Mucosa of descending colon (tissue), 3 donors: ENCODE measurements around the gene IMMP2L. TPM values are rescaled to one million over a fixed set of nuclear protein-coding genes. Genes with fewer than 3 reads are reported as not detected.

ENCODE experiments used
- ATAC-seq: fragments of 200-7000 bp; cut with Tn5 transposase; one replicate; pipeline ENCODE4 v1.9.1; 2020; ENCODE audit warnings: mild to moderate bottlenecking, moderate library complexity
- DNase-seq, 3 donors: peaks; one replicate each; pipeline ENCODE4 v3.0.0-alpha.2; 2020
- H3K36me3 ChIP-seq: fragments of 200-600 bp; one replicate; pipeline ENCODE4 v1.8.0; 2021; ENCODE audit warnings: low read depth, mild to moderate bottlenecking
- H3K4me1 ChIP-seq: fragments of 200-600 bp; one replicate; pipeline ENCODE4 v1.8.0; 2021; ENCODE audit warnings: low read depth, mild to moderate bottlenecking
- H3K4me3 ChIP-seq: fragments of 200-600 bp; one replicate; pipeline ENCODE4 v1.8.0; 2021; ENCODE audit warnings: mild to moderate bottlenecking
- H3K9me3 ChIP-seq: fragments of 200-600 bp; one replicate; pipeline ENCODE4 v1.8.0; 2021; ENCODE audit warnings: mild to moderate bottlenecking
- intact Hi-C, 2 donors: fragments of 100-400 bp; cut with DNase I in 1 of 2; cut with micrococcal nuclease in 1 of 2; formaldehyde crosslinking; loops; one replicate each; pipeline versions ENCODE4 v1.11.0 to v1.11.1; 2022; cut with DNase I, micrococcal nuclease
- total RNA-seq, 3 donors: library from RNA; stranded (reverse); fragmentation: NEBNext Ultra II Directional in 2 of 3; extraction: Animal tissue kit (Norgen Biotek cat#: 25700) in 2 of 3; gene quantifications; one replicate each; pipeline versions ENCODE4 v1.2.1 to v1.2.4, GENCODE V29; 2021 to 2023
- TF ChIP-seq, protein P1 (sequence below): fragments of 200-600 bp; IDR thresholded peaks from one replicate; pipeline ENCODE4 v1.8.0; 2022; ENCODE audit warnings: antibody characterized with exemption, mild to moderate bottlenecking
- donor health status: DM: no; HTN: no; CAD: no; lungs with moderate emphysema.
- donor health status: DM: no; HTN: no; CAD: no.
- donor health status: DM: no; HTN: yes; CAD: no.

The IMMP2L gene
- total RNA-seq, 3 donors from 2014 or later, result 12.1 to 20.7 (median 17.7) TPM

DNA sequence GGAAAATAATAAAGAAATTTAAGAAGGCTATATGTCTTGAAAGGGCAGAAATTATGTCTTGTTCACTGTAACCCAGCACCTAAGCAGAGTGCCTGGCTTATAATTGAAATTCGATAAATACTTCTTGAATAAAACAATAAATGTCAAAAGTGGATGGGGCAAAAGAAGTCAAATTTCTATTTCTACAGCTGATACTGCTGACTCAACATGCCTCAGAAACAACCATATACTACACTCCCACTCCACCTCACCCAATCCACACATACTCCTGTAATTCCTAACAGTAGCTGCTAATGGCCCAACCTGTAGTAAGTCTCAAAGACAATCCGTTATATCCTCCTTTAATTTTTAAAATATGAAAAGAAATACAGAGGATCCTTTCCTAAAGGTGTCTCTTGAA lies 519.5 kb downstream of the IMMP2L start:
- H3K4me1 ChIP-seq, result no peaks in the 10 kb centered on the region

DNA sequence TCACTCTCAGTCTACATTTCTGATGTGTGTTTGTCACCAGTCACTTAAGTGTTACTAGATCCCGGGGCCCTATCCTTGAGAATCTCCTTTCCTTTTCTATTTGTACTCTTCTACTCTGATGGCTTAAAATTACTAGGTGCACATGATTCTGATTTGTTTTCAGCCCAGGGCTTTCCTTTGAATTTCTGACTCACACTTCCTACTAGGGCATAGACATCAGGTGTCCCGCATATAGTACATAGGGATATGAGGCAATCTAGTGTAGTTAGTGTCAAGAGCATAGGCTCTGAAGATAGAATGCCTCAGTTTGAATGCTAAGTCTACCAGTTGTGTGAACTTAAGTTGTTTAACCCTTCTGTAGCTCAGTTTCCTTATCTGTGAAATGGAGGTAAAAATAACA lies 520.7 kb downstream of the IMMP2L start:
- intact Hi-C loops, result no loop called here
- Histone ChIP-seq H3K36me3 (no peaks in the 10 kb centered on the region), H3K9me3 (no peaks in the 10 kb centered on the region), H3K4me3 (no peak overlapping the region), H3K4me1 (no peaks in the 10 kb centered on the region)
- ATAC-seq (no peak), DNase-seq (no peak)
- TF ChIP-seq, protein P1, sequence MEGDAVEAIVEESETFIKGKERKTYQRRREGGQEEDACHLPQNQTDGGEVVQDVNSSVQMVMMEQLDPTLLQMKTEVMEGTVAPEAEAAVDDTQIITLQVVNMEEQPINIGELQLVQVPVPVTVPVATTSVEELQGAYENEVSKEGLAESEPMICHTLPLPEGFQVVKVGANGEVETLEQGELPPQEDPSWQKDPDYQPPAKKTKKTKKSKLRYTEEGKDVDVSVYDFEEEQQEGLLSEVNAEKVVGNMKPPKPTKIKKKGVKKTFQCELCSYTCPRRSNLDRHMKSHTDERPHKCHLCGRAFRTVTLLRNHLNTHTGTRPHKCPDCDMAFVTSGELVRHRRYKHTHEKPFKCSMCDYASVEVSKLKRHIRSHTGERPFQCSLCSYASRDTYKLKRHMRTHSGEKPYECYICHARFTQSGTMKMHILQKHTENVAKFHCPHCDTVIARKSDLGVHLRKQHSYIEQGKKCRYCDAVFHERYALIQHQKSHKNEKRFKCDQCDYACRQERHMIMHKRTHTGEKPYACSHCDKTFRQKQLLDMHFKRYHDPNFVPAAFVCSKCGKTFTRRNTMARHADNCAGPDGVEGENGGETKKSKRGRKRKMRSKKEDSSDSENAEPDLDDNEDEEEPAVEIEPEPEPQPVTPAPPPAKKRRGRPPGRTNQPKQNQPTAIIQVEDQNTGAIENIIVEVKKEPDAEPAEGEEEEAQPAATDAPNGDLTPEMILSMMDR, result no peak

More for the DNA sequence above, 519.5 kb downstream of the IMMP2L start:
- no peak for ATAC-seq
- TF ChIP-seq, protein P1, result no peak
- intact Hi-C loops, result no loop called here
- H3K9me3 ChIP-seq, result no peaks in the 10 kb centered on the region
- H3K36me3 ChIP-seq, result no peaks in the 10 kb centered on the region
- DNase-seq, result no peak
- no peak overlapping the region for H3K4me3 ChIP-seq

DNA sequence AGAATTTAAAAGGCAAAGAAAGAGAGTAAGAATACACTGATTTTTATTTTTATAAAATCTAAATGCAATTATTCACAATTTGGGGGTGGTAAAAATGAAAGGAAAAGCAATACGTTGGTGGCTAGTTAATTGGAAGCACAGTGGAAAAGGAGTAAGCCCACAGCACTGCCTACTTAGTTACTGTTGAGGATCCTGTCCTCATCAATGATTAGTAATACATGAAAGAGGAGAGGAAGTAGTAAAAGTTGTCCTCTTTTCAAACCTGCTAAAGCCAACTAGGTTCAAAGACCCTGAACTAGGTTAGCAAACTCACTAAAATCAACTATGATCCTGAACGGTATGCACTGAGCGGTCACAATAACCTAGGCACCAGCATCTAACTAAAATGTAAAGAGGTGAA lies 524.1 kb downstream of the IMMP2L start:
- no peak for DNase-seq
- no peak for ATAC-seq
- no peaks in the 10 kb centered on the region for H3K9me3 ChIP-seq
- no peaks in the 10 kb centered on the region for H3K36me3 ChIP-seq
- H3K4me1 ChIP-seq, result no peaks in the 10 kb centered on the region
- no peak overlapping the region for H3K4me3 ChIP-seq
- TF ChIP-seq, protein P1, result no peak
- intact Hi-C loops, result no loop called here

DNA sequence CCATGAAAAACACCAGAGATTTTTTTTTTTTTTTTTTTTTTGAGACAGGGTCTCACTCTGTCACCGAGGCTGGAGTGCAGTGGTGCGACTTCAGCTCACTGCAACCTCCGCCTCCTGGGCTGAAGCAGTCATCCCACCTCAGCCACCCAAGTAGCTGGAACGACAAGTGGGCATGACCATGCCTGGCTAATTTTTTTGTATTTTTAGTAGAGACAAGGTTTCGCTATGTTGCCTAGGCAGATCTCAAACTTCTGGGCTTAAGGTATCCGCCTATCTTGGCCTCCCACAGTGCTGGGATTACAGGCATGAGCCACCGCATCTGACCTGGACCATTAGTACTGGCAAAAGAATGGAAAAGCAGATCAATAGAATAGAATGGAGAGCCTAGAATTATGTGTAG lies 530.4 kb downstream of the IMMP2L start:
- H3K4me1 ChIP-seq, result no peaks in the 10 kb centered on the region
- TF ChIP-seq, protein P1, result no peak
- no peaks in the 10 kb centered on the region for H3K9me3 ChIP-seq
- no peaks in the 10 kb centered on the region for H3K36me3 ChIP-seq
- ATAC-seq (no peak), DNase-seq (no peak)
- intact Hi-C loops, result no loop called here
- no peak overlapping the region for H3K4me3 ChIP-seq

DNA sequence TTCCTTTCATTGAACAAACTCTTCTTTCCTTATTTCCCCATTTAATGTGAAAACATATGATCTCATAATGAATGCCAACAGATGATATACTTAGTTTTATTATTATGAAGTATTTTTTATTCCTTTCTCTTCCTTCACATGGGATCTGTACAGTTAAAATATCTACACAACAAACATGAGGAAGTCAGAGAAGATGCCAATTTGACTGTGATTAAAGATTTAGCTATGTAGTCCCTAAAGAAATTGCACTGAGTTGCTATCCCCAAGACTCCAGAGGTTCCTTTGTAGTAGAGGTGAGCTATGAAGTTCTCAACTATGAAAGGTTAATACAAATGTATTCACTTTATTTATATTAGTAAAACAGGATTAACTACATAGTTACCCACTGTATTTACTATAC lies 532.0 kb downstream of the IMMP2L start:
- Histone ChIP-seq H3K9me3 (no peaks in the 10 kb centered on the region), H3K4me1 (no peaks in the 10 kb centered on the region), H3K4me3 (no peak overlapping the region), H3K36me3 (no peaks in the 10 kb centered on the region)
- ATAC-seq, result no peak
- no peak for DNase-seq
- intact Hi-C loops, result no loop called here
- TF ChIP-seq, protein P1, result no peak
